Calu3 (cell line): Measurements from ENCODE around the gene ZFY. TPM values are rescaled to one million over a fixed set of nuclear protein-coding genes. Genes with fewer than 3 reads are reported as not detected.

ENCODE experiments used
- Bru-seq: library from RNA; stranded (reverse); fragments of 400-500 nt; gene quantifications from one replicate; lab custom pipeline; 2021; lab: Mats Ljungman, UMichigan
- BruChase-seq, 2 experiments: library from RNA; stranded (reverse); fragments of 400-500 nt; gene quantifications; one replicate each; lab custom pipeline; 2021; lab: Mats Ljungman, UMichigan
- BruUV-seq: library from RNA; stranded (reverse); fragments of 400-500 nt; replicated peaks from 2 replicates; lab custom pipeline; 2021; lab: Mats Ljungman, UMichigan
- CTCF ChIA-PET: fragments of 300-600 bp; sonication (Branson Sonifier 250); formaldehyde crosslinking; loops from one replicate; lab custom pipeline; 2022; ENCODE audit warnings: antibody characterized with exemption; lab: Charles Lee
- DNase-seq: peaks from one replicate; pipeline ENCODE4 v3.0.0; 2022
- H3K27ac Mint-ChIP-seq: one replicate; pipeline ENCODE4 v1.8.0; 2022; ENCODE audit warnings: mixed read lengths; ENCODE audit not compliant: unreplicated experiment
- H3K27me3 Mint-ChIP-seq: one replicate; pipeline ENCODE4 v1.8.0; 2022; ENCODE audit warnings: mixed read lengths; ENCODE audit not compliant: unreplicated experiment
- H3K36me3 Mint-ChIP-seq: one replicate; pipeline ENCODE4 v1.8.0; 2022; ENCODE audit warnings: mild to moderate bottlenecking, moderate library complexity, mixed read lengths; ENCODE audit not compliant: insufficient read depth, unreplicated experiment
- H3K4me1 Mint-ChIP-seq: one replicate; pipeline ENCODE4 v1.8.0; 2022; ENCODE audit warnings: mild to moderate bottlenecking, low read depth, mixed read lengths; ENCODE audit not compliant: unreplicated experiment
- H3K4me3 Mint-ChIP-seq: one replicate; pipeline ENCODE4 v1.8.0; 2022; ENCODE audit warnings: mild to moderate bottlenecking, low read depth, moderate library complexity, mixed read lengths; ENCODE audit not compliant: unreplicated experiment
- H3K9me3 Mint-ChIP-seq: one replicate; pipeline ENCODE4 v1.8.0; 2022; ENCODE audit warnings: low read depth, mixed read lengths; ENCODE audit not compliant: unreplicated experiment
- intact Hi-C: fragments of 100-400 bp; cut with micrococcal nuclease; formaldehyde crosslinking; loops from one replicate; pipeline ENCODE4 v1.10.0; 2022; ENCODE audit not compliant: unreplicated experiment
- long read RNA-seq: library from polyadenylated mRNA; stranded (forward); transcript quantifications from one replicate; pipeline ENCODE4 v2.0.0, GENCODE V29; 2022
- total RNA-seq: library from RNA; stranded (reverse); gene quantifications from 2 replicates; pipeline ENCODE4 v1.2.3, GENCODE V29; 2022
- TF ChIP-seq, protein P1 (sequence below): fragments of 200-600 bp; IDR thresholded peaks from one replicate; pipeline ENCODE4 v1.8.0; 2022; ENCODE audit warnings: antibody characterized with exemption; ENCODE audit not compliant: unreplicated experiment

The ZFY gene
- total RNA-seq (not detected in 2 replicates), Bru-seq, nascent RNA (not detected), BruChase-seq, experiment 1, labeled RNA remaining after a 6-hour chase (not detected), BruChase-seq, experiment 2, labeled RNA remaining after a 2-hour chase (not detected)
- long read RNA-seq: 0 reads

DNA sequence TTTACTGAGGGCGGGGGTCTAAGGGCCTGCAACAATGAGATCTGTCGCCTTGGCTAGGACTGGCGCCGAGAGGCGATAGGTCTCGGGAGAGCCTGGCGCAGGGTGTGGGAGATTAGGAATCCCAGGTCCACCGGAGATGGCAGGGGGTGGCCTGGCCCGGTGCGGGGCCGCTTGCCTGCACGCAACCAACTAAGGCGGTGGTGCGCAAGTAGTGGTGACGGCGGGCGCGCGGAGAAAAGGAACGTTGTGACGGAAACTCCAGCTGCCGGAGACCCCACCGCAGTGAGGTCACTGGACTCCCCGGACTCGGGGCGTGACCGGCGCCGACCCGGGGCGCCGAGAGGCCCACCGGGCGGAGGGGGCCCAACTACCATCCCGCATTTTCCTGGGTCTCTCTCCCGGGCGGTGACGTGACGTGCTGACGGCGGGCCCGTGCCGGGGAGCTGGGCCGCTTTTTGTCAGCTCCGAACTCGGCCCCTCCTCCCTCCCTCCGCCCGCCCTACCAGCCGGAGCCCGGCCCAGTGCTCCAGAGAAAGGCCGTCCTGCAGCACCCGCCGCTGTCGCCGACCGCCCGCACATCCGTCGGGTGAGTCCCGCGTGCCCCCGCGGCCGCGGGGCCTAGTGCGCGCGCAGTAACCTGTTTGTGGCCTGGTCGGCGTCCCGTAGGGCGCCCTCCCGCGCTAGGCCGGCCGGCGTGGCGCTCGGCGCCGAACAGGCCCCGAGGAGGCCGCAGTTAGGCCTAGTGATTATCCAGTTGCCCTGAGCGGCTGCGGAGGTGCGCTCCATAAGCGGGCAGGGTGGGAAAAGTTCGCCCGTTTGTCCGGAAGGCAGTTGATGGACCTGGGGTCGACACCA lies at the start of gene ZFY:
TSS of gene ZFY (plus strand) at position 521 of the 855 bp plus-strand sequence. CDS start 18,556 bp downstream, outside the sequence.
- H3K27ac Mint-ChIP-seq: no peak within 1 kb of the TSS
- CTCF ChIA-PET: no interaction called here
- H3K4me1 Mint-ChIP-seq: no peaks in the 10 kb centered on the region
- no peak for DNase-seq
- no peak within 1 kb of the TSS for H3K4me3 Mint-ChIP-seq
- H3K9me3 Mint-ChIP-seq: no peaks in the 10 kb centered on the region
- intact Hi-C loops: no loop called here
- no peaks in the 10 kb centered on the region for H3K36me3 Mint-ChIP-seq
- no peaks in the 10 kb centered on the region for H3K27me3 Mint-ChIP-seq
- BruUV-seq: no TSS peak
- TF ChIP-seq, protein P1, sequence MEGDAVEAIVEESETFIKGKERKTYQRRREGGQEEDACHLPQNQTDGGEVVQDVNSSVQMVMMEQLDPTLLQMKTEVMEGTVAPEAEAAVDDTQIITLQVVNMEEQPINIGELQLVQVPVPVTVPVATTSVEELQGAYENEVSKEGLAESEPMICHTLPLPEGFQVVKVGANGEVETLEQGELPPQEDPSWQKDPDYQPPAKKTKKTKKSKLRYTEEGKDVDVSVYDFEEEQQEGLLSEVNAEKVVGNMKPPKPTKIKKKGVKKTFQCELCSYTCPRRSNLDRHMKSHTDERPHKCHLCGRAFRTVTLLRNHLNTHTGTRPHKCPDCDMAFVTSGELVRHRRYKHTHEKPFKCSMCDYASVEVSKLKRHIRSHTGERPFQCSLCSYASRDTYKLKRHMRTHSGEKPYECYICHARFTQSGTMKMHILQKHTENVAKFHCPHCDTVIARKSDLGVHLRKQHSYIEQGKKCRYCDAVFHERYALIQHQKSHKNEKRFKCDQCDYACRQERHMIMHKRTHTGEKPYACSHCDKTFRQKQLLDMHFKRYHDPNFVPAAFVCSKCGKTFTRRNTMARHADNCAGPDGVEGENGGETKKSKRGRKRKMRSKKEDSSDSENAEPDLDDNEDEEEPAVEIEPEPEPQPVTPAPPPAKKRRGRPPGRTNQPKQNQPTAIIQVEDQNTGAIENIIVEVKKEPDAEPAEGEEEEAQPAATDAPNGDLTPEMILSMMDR: no peak

DNA sequence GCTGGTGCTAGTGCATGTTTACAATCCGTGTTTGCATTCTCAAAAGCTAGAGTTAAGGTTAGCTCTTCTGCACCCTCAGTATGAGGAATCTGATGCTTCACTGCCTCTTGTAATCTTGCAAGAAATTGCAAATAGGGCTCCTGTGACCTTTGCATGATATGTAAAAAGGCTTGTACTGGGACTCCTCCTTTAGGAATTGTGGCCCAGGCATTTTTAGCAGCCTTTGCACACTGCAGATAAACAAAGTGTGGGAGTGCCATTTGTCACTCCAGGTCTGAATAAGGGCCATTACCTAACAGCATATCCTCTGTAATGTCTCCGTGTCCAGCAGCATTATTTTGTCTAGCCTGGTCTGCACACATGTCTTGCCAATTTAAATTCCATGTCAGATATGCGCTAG lies 49.3 kb upstream of the ZFY start:
- no TSS peak for BruUV-seq
- intact Hi-C loops: no loop called here
- no peak overlapping the region for H3K27ac Mint-ChIP-seq
- CTCF ChIA-PET: no interaction called here
- TF ChIP-seq, protein P1: no peak
- H3K27me3 Mint-ChIP-seq: no peaks in the 10 kb centered on the region
- no peaks in the 10 kb centered on the region for H3K36me3 Mint-ChIP-seq
- no peaks in the 10 kb centered on the region for H3K4me1 Mint-ChIP-seq
- no peaks in the 10 kb centered on the region for H3K9me3 Mint-ChIP-seq
- no peak overlapping the region for H3K4me3 Mint-ChIP-seq
- DNase-seq: no peak

DNA sequence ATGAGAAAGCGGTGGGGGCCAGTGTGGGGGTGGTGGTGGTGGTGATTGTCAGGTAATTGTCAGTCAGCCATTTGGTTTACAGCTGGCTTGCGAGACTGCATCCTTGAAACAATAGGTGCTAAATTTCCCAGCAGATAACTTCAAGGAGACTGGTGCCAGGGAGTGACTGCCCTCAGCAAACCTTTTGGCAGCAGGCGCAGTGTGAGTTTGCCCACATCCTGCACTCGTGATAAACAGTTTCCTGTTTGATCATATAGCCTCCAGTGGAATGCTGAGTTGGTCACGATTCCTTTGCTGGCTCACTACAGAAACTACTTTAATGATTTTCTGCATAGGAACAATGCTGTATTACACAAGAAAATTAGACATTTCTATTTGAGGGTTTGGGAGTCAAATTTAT lies 47.8 kb upstream of the ZFY start:
- Mint-ChIP-seq H3K9me3 (no peaks in the 10 kb centered on the region), H3K27ac (no peak overlapping the region), H3K4me1 (no peaks in the 10 kb centered on the region), H3K36me3 (no peaks in the 10 kb centered on the region), H3K4me3 (no peak overlapping the region), H3K27me3 (no peaks in the 10 kb centered on the region)
- CTCF ChIA-PET: no interaction called here
- intact Hi-C loops: no loop called here
- TF ChIP-seq, protein P1: no peak
- no TSS peak for BruUV-seq
- no peak for DNase-seq

DNA sequence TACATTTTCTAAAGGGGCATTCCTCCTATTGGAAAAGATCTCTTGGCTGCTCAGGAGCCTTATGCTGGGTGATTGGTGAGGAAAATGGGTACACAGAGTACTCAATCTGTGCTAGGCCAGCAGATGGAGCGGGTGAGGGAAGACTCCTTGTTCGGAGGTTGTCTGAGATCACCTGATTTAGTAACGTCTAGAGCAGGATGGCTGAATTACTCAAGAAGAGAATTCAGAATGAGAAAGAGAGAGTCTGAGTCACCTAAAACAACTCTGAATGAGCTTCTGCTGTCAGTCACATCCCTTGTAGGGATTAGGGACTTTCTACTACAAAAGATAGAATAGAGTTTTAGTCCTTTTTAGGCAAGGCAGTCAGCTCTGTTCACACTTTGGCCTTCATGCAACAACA lies 47.2 kb upstream of the ZFY start:
- Mint-ChIP-seq H3K4me3 (no peak overlapping the region), H3K9me3 (no peaks in the 10 kb centered on the region), H3K36me3 (no peaks in the 10 kb centered on the region), H3K4me1 (no peaks in the 10 kb centered on the region), H3K27ac (no peak overlapping the region), H3K27me3 (no peaks in the 10 kb centered on the region)
- intact Hi-C loops: no loop called here
- TF ChIP-seq, protein P1: no peak
- no TSS peak for BruUV-seq
- no peak for DNase-seq
- CTCF ChIA-PET: no interaction called here
